HG03196 (cell line): ENCODE data around the gene AMY1C.
"Not testable (repeated sequence)": the region's sequence is repeated elsewhere in the genome, so short reads cannot be mapped to it uniquely, and the experiment has no call there.

Experiments
- ATAC-seq: cut with Tn5 transposase; IDR thresholded peaks from one replicate; pipeline ENCODE4 v1.9.1; 2021; ENCODE audit not compliant: unreplicated experiment

Gene AMY1C

GRCh38 chr1:103749598-103749997, at the start of gene AMY1C:
TSS of gene AMY1C (plus strand) at chr1:103749898. CDS start at chr1:103750470, 572 bp downstream.
- ATAC-seq: not testable (repeated sequence)

DNA sequence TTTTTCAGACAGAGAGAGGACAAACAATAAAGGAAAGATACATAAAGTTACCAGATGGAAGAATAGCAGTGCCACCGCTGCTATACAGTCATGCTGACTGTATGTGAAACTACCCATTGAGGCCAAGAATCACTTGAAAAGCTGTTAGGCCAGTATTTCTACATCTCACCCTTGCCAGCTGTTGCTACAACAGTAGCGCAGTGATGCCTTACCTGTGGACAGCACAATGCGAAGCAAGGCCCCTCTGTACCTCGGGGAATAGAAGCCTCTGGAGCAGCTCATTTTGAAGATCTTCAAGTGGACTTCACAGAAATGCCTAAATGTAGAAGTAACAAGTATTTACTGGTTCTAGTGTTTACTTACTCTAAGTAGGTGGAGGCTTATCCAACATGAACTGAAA, 49.0 kb upstream of the AMY1C start:
- ATAC-seq: not testable (repeated sequence)

- ATAC-seq: not testable (repeated sequence)
These were observed 48.4 kb upstream of the AMY1C start for GRCh38 chr1:103701256-103701655.

DNA sequence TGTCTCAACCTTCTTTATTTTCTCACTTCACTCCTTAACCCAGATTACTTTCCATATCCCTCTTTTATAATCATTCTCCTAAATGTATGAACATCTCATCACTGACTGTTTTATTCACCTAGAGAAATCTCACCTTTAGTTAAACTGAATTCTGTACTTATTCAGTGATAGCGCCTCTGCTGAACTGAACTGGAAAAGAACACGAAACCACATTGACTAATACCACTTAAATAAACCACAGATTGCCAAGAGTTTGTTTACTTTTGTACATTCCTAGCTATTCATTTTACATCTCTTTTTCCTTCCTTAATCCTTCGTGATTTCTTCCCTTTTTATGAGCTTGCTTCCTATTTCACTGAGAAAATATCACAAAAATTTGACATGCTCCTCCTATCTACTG, 42.0 kb upstream of the AMY1C start:
- ATAC-seq: not testable (repeated sequence)

DNA sequence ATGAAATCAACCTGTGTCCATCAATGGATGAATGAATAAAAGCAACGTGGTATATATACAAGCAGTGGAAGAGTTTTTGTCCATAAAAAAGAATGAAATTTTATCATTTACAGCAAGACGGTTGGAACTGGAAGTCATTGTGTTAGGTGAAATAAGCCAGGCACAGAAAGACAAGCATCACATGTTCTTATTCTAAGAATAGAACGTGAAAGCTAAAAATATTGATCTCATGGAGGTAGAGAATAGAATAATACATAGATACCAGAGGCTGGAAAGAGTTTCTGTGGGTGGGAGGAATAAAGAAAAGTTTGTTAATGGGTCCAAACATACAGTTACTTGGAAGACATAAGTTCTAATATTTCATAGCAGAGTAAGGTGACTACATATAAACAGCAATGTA, 39.3 kb upstream of the AMY1C start:
- not testable (repeated sequence) for ATAC-seq

GRCh38 chr1:103717404-103717803, 32.3 kb upstream of the AMY1C start:
- ATAC-seq: not testable (repeated sequence)

DNA sequence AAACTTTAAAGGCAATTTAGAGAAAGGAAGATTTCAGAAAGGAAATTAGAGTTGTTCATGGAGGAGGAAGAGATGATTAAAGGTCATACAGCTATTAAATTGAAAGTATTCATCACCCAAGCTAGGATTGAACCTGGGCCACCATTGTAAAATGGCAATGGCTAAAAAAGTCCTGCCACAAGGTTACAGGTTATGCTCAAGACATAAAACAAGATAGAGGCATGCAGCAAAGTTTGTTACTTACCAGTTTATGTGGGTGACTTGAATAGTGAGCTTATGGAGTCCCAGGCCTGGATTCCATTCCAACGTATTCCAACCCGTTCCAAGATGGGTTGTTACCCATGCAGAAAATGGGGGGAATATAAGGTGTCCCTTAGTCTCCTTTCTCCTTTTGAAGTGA, 28.2 kb upstream of the AMY1C start:
- ATAC-seq: not testable (repeated sequence)

DNA sequence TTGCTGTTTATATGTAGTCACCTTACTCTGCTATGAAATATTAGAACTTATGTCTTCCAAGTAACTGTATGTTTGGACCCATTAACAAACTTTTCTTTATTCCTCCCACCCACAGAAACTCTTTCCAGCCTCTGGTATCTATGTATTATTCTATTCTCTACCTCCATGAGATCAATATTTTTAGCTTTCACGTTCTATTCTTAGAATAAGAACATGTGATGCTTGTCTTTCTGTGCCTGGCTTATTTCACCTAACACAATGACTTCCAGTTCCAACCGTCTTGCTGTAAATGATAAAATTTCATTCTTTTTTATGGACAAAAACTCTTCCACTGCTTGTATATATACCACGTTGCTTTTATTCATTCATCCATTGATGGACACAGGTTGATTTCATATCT, 14.4 kb upstream of the AMY1C start:
- not testable (repeated sequence) for ATAC-seq

DNA sequence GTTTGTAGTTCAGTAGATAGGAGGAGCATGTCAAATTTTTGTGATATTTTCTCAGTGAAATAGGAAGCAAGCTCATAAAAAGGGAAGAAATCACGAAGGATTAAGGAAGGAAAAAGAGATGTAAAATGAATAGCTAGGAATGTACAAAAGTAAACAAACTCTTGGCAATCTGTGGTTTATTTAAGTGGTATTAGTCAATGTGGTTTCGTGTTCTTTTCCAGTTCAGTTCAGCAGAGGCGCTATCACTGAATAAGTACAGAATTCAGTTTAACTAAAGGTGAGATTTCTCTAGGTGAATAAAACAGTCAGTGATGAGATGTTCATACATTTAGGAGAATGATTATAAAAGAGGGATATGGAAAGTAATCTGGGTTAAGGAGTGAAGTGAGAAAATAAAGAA, 11.7 kb upstream of the AMY1C start:
- not testable (repeated sequence) for ATAC-seq

- not testable (repeated sequence) for ATAC-seq
These were observed 5.2 kb upstream of the AMY1C start for GRCh38 chr1:103744449-103744848.

- not testable (repeated sequence) for ATAC-seq
These were observed 4.7 kb upstream of the AMY1C start for GRCh38 chr1:103745040-103745439.

DNA sequence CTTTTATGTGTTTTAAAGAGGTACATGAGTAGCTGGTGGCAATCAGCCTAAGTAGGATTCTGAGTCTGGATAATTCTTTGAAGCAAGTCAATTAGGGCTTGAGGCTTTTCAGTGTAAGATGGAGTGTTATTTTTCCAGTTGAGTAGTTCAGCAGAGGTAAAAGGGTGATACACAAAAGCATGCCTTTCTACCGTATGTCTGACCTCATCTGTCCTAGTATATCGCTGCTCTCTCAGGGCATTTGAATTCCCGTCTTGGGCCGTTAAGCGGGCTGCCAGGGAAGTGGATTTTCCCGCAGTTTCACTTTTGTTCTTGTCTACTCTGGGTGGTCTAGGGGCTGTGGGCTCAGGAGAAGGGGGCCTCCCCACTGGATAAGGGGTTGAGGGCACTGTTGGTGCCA, 1.4 kb upstream of the AMY1C start:
- ATAC-seq: not testable (repeated sequence)

DNA sequence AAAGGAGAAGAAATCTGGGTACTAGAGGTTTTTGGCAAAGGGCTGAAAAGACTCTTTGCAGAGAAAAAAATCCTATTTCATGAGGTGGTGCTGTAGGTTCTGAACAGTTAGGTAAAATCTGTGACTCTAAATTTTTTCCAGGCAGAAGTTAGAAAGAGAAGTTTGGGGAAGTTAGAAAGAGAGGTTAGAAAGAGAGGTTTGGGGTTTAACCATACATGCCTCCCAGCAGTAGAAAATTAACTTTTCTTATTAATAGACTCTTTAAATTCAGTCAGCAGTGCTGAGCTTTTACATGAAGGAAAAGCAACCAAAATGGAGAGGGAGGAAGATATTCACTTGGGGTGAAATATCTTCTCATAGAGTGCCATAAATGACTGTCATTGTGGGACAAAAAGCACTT, 12.2 kb downstream of the AMY1C start:
- ATAC-seq: no peak

GRCh38 chr1:103779932-103780331, 30.2 kb downstream of the AMY1C start:
- no peak for ATAC-seq

DNA sequence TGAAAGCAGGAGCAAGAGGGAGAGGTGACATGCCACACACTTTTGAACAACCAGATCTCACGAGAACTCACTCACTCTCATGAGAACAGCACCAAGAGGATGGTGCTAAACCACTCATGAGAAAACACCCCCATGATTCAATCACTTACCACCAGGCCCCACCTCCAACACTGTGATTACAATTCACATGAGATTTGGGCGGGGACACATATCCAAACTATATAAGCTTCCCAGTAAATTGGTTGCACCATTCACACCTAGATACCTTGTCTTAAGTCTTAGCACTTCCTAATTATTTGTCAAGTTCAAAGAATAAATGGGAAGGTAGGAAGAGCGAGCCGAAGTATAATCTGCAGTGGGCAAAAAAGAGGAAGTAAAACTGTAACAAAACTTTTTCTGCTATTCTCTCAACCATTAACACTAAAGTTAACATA, 34.3 kb downstream of the AMY1C start:
- peak; percentile 54 for ATAC-seq

- no peak for ATAC-seq
These were observed 38.7 kb downstream of the AMY1C start for GRCh38 chr1:103788377-103788776.

DNA sequence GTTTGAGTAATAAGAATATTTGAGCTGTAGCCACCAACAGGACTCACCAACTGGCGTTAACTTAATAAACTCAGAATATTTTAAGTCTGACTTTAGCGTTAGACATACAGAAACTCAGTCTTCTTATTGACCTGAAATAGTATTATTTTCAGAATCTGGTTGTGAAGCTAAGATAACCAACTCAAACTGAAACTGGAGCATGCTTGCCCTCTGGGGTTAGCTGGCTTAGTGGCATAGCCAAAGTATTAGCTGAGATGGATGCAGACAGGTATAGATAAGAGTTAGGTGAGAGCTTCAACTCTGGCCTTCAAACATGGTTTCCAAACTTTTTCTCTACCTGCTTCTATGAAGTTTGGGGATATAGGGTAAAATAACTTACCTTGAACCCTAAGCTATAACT, 40.5 kb downstream of the AMY1C start:
- peak; percentile 58 for ATAC-seq
